Thyroid gland (tissue), 4 donors: ENCODE measurements around the gene RAB6A.

ENCODE experiments used
- POLR2A ChIP-seq, 2 donors: fragments of 450-650 bp; IDR thresholded peaks; one replicate each; pipeline ENCODE4 v1.6.1; 2017; ENCODE audit warnings: antibody characterized with exemption in 2 of 2, mild to moderate bottlenecking in 2 of 2, moderate library complexity in 1 of 2
- TF ChIP-seq, protein P1 (sequence below), 6 experiments: fragments of 200-600 bp in 3 of 6; fragments of 450-650 bp in 3 of 6; sonication (generic) in 3 of 6; IDR thresholded peaks; one replicate each; pipeline ENCODE4 v1.5.1; 2016 to 2019; ENCODE audit warnings: antibody characterized with exemption in 6 of 6, mild to moderate bottlenecking in 2 of 6, inconsistent platforms in 1 of 6, moderate library complexity in 1 of 6

DNA sequence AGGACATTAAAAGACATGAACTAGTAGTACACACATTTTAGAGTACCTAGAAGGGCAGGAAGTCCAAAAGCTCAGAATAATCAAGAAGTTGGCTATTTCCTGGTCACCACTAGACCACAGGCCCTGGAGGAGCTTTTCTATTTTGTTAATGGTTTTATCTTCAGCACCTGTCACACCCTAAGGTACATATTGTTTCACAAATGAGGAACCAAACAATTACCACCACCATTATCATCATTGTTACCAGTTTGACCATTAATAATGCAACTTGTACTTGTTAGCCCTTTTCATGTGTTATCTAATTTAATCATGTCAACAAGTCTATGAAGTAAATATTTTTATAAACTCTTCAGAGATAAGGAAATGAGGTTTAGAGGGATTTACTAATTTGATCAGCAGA, 31.7 kb upstream of the RAB6A start:
- TF ChIP-seq, protein P1, sequence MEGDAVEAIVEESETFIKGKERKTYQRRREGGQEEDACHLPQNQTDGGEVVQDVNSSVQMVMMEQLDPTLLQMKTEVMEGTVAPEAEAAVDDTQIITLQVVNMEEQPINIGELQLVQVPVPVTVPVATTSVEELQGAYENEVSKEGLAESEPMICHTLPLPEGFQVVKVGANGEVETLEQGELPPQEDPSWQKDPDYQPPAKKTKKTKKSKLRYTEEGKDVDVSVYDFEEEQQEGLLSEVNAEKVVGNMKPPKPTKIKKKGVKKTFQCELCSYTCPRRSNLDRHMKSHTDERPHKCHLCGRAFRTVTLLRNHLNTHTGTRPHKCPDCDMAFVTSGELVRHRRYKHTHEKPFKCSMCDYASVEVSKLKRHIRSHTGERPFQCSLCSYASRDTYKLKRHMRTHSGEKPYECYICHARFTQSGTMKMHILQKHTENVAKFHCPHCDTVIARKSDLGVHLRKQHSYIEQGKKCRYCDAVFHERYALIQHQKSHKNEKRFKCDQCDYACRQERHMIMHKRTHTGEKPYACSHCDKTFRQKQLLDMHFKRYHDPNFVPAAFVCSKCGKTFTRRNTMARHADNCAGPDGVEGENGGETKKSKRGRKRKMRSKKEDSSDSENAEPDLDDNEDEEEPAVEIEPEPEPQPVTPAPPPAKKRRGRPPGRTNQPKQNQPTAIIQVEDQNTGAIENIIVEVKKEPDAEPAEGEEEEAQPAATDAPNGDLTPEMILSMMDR (IDR thresholded peaks at IDR 0.05), result no peak
- no peak for TF ChIP-seq POLR2A (IDR thresholded peaks at IDR 0.05)
